GM19395 (cell line): Measurements from ENCODE around the gene C8B.

Experiments
- ATAC-seq: cut with Tn5 transposase; IDR thresholded peaks from one replicate; pipeline ENCODE4 v1.9.1; 2021; ENCODE audit warnings: mild to moderate bottlenecking, moderate library complexity; ENCODE audit not compliant: unreplicated experiment

Gene C8B

GRCh38 chr1:56905667-56906066 is 60.1 kb downstream of the C8B start:
- ATAC-seq, result no peak

GRCh38 chr1:56904663-56905397 is 61.0 kb downstream of the C8B start:
- no peak for ATAC-seq

GRCh38 chr1:56903778-56904177 is 62.0 kb downstream of the C8B start:
- no peak for ATAC-seq

GRCh38 chr1:56901716-56902115 is 64.1 kb downstream of the C8B start:
- ATAC-seq, result no peak

GRCh38 chr1:56898879-56899278 is 66.9 kb downstream of the C8B start:
- no peak for ATAC-seq

- ATAC-seq, result no peak
Measured at GRCh38 chr1:56898005-56898373, 67.8 kb downstream of the C8B start.

GRCh38 chr1:56897150-56898004 is 68.4 kb downstream of the C8B start:
- no peak for ATAC-seq

- no peak for ATAC-seq
Measured at GRCh38 chr1:56894014-56894413, 71.8 kb downstream of the C8B start.

GRCh38 chr1:56890229-56890628 is 75.6 kb downstream of the C8B start:
- no peak for ATAC-seq

GRCh38 chr1:56881417-56881816 is 84.4 kb downstream of the C8B start:
- no peak for ATAC-seq

GRCh38 chr1:56880774-56881173 is 85.0 kb downstream of the C8B start:
- no peak for ATAC-seq
